Urinary bladder (tissue), 4 donors: ENCODE results near the gene STMP1. TPM values are rescaled to one million over a fixed set of nuclear protein-coding genes. Genes with fewer than 3 reads are reported as not detected.
"Not testable (repeated sequence)": the region's sequence is repeated elsewhere in the genome, so short reads cannot be mapped to it uniquely, and the experiment has no call there.

Experiments used
- DNase-seq: peaks from one replicate; pipeline ENCODE4 v3.0.0-alpha.2; 2015; ENCODE audit errors: extremely low spot score
- H3K27ac ChIP-seq: one replicate; pipeline ENCODE4 v1.5.1; 2013; ENCODE audit warnings: low read depth, mild to moderate bottlenecking, moderate library complexity
- H3K36me3 ChIP-seq: one replicate; pipeline ENCODE4 v1.6.1; 2013; ENCODE audit warnings: mild to moderate bottlenecking, moderate library complexity; ENCODE audit not compliant: insufficient read depth
- H3K4me1 ChIP-seq: one replicate; pipeline ENCODE4 v1.6.1; 2013; ENCODE audit warnings: mild to moderate bottlenecking, moderate library complexity; ENCODE audit not compliant: insufficient read depth
- H3K4me3 ChIP-seq: one replicate; pipeline ENCODE4 v1.5.1; 2013; ENCODE audit warnings: low read depth, low read length
- WGBS: extraction: QIAGEN DNeasy Blood & Tissue Kit; methylation state at CpG from one replicate; pipeline ENCODE4 v1.1.7; 2013; 5-methylcytosine and 5-hydroxymethylcytosine counted together
- polyA plus RNA-seq: library from polyadenylated mRNA; stranded (reverse); fragments of 200-250 nt; gene quantifications from one replicate; pipeline ENCODE4 v1.2.3, GENCODE V29; 2013
- total RNA-seq: library from RNA; depleted of rRNA; stranded (reverse); fragments of >200 nt; gene quantifications from one replicate; pipeline ENCODE4 v1.2.3, GENCODE V29; 2014
- donor health status: healthy with polysubstance abuse.
- donor health status: healthy.

Gene STMP1
- total and polyA plus RNA-seq, 2 donors, result 34.2 to 36.7 TPM

- H3K4me1 ChIP-seq, result no peaks in the 10 kb centered on the region
- 79% methylated on average over 15 of the region's 15 CpGs for WGBS
- no peak overlapping the region for H3K4me3 ChIP-seq
- H3K27ac ChIP-seq, result no peak overlapping the region
- no peak for DNase-seq
- no peaks in the 10 kb centered on the region for H3K36me3 ChIP-seq
Observed at GRCh38 chr7:135650831-135651573, 11.3 kb upstream of the STMP1 start.

GRCh38 chr7:135653340-135654080 is 8.8 kb upstream of the STMP1 start:
- no peak for DNase-seq
- Histone ChIP-seq H3K4me1 (no peaks in the 10 kb centered on the region), H3K4me3 (no peak overlapping the region), H3K36me3 (no peaks in the 10 kb centered on the region), H3K27ac (no peak overlapping the region)
- WGBS, result 92% methylated on average over 12 of the region's 12 CpGs

- H3K36me3 ChIP-seq, result no peaks in the 10 kb centered on the region
- no peak for DNase-seq
- no peak overlapping the region for H3K27ac ChIP-seq
- H3K4me1 ChIP-seq, result no peaks in the 10 kb centered on the region
- 93% methylated on average over 5 of the region's 5 CpGs for whole genome bisulfite sequencing
- no peak overlapping the region for H3K4me3 ChIP-seq
Observed at GRCh38 chr7:135658564-135658963, 3.8 kb upstream of the STMP1 start.

GRCh38 chr7:135659159-135659846 is 3.0 kb upstream of the STMP1 start:
- Histone ChIP-seq H3K27ac (no peak overlapping the region), H3K4me3 (no peak overlapping the region), H3K4me1 (no peaks in the 10 kb centered on the region), H3K36me3 (no peaks in the 10 kb centered on the region)
- WGBS, result 80% methylated on average over 9 of the region's 9 CpGs
- DNase-seq, result no peak

- Histone ChIP-seq H3K4me1 (no peaks in the 10 kb centered on the region), H3K4me3 (peak overlapping the region; percentile 79), H3K36me3 (no peaks in the 10 kb centered on the region), H3K27ac (peak overlapping the region; percentile 57)
- no peak for DNase-seq
- WGBS, result 73% methylated on average over 14 of the region's 14 CpGs
Observed at GRCh38 chr7:135661311-135662122, 797 bp upstream of the STMP1 start.

GRCh38 chr7:135662123-135662372 is 266 bp upstream of the STMP1 start:
- H3K4me1 ChIP-seq, result no peaks in the 10 kb centered on the region
- no peak for DNase-seq
- H3K36me3 ChIP-seq, result no peaks in the 10 kb centered on the region
- peak overlapping the region; percentile 79 for H3K4me3 ChIP-seq
- H3K27ac ChIP-seq, result peak overlapping the region; percentile 57
- 8% methylated on average over 17 of the region's 17 CpGs for WGBS

GRCh38 chr7:135664046-135664589 is 1.8 kb downstream of the STMP1 start:
- 75% methylated on average over 3 of the region's 3 CpGs for WGBS
- Histone ChIP-seq H3K27ac (no peak overlapping the region), H3K4me1 (no peaks in the 10 kb centered on the region), H3K36me3 (no peaks in the 10 kb centered on the region), H3K4me3 (no peak overlapping the region)
- DNase-seq, result no peak

- no peak for DNase-seq
- 75% methylated on average over 3 of the region's 3 CpGs for WGBS
- H3K27ac ChIP-seq, result no peak overlapping the region
- no peaks in the 10 kb centered on the region for H3K36me3 ChIP-seq
- no peaks in the 10 kb centered on the region for H3K4me1 ChIP-seq
- no peak overlapping the region for H3K4me3 ChIP-seq
Observed at GRCh38 chr7:135665042-135665441, 2.7 kb downstream of the STMP1 start.

- DNase-seq, result no peak
- Histone ChIP-seq H3K36me3 (no peaks in the 10 kb centered on the region), H3K27ac (no peak overlapping the region), H3K4me1 (no peaks in the 10 kb centered on the region), H3K4me3 (no peak overlapping the region)
- 91% methylated on average over 11 of the region's 11 CpGs for WGBS
Observed at GRCh38 chr7:135666156-135666555, 3.8 kb downstream of the STMP1 start.

GRCh38 chr7:135666846-135667245 is 4.5 kb downstream of the STMP1 start:
- WGBS, result 78% methylated on average over 6 of the region's 6 CpGs
- DNase-seq, result no peak
- H3K4me1 ChIP-seq, result no peaks in the 10 kb centered on the region
- no peak overlapping the region for H3K4me3 ChIP-seq
- no peak overlapping the region for H3K27ac ChIP-seq
- no peaks in the 10 kb centered on the region for H3K36me3 ChIP-seq

GRCh38 chr7:135667626-135668025 is 5.3 kb downstream of the STMP1 start:
- not testable (repeated sequence) for H3K4me1 ChIP-seq, H3K27ac ChIP-seq, H3K36me3 ChIP-seq, DNase-seq, H3K4me3 ChIP-seq
- 99% methylated on average over 1 of the region's 1 CpG for WGBS

- H3K4me3 ChIP-seq, H3K27ac ChIP-seq, H3K36me3 ChIP-seq, DNase-seq, H3K4me1 ChIP-seq: not testable (repeated sequence)
- 74% methylated on average over 6 of the region's 6 CpGs for WGBS
Observed at GRCh38 chr7:135668852-135669395, 6.6 kb downstream of the STMP1 start.

GRCh38 chr7:135669774-135670173 is 7.5 kb downstream of the STMP1 start:
- Histone ChIP-seq H3K4me1 (no peaks in the 10 kb centered on the region), H3K36me3 (no peaks in the 10 kb centered on the region), H3K27ac (no peak overlapping the region), H3K4me3 (no peak overlapping the region)
- no peak for DNase-seq
- 72% methylated on average over 1 of the region's 1 CpG for WGBS
